Measurements from ENCODE around the gene SORBS1.
A peak's percentile ranks its signal among the peaks of the same experiment; 100 is the strongest.

SORBS1 gene

GRCh38 chr10:95435548-95436279 lies 125.5 kb downstream of the SORBS1 start:
- peak in 1 of 14 donors; percentile 19 for DNase-seq

- DNase-seq, result no peak
Observed at GRCh38 chr10:95434583-95434982, 126.6 kb downstream of the SORBS1 start.

GRCh38 chr10:95431900-95432342 lies 129.2 kb downstream of the SORBS1 start:
- DNase-seq, result peak in 1 of 14 donors; percentile 23

- DNase-seq, result peak in 3 of 14 donors; percentile 40 to 66 (median 40)
Observed at GRCh38 chr10:95430231-95430951, 130.8 kb downstream of the SORBS1 start.

GRCh38 chr10:95429639-95430038 lies 131.5 kb downstream of the SORBS1 start:
- DNase-seq, result no peak

- peak in 4 of 14 donors; percentile 15 to 85 (median 21) for DNase-seq
Observed at GRCh38 chr10:95428701-95429100, 132.5 kb downstream of the SORBS1 start.

GRCh38 chr10:95426482-95426881 lies 134.7 kb downstream of the SORBS1 start:
- no peak for DNase-seq

- DNase-seq, result no peak
Observed at GRCh38 chr10:95425592-95426465, 135.3 kb downstream of the SORBS1 start.

- DNase-seq, result peak in 1 of 14 donors; percentile 26
Observed at GRCh38 chr10:95423164-95424005, 137.8 kb downstream of the SORBS1 start.

- DNase-seq, result peak in 4 of 14 donors; percentile 31 to 55 (median 44)
Observed at GRCh38 chr10:95422233-95422632, 138.9 kb downstream of the SORBS1 start.

- no peak for DNase-seq
Observed at GRCh38 chr10:95421782-95422181, 139.4 kb downstream of the SORBS1 start.

GRCh38 chr10:95419399-95419798 lies 141.8 kb downstream of the SORBS1 start:
- DNase-seq, result no peak

GRCh38 chr10:95416973-95417372 lies 144.2 kb downstream of the SORBS1 start:
- DNase-seq, result no peak

- peak in 1 of 14 donors; percentile 17 for DNase-seq
Observed at GRCh38 chr10:95416270-95416669, 144.9 kb downstream of the SORBS1 start.

GRCh38 chr10:95415621-95416031 lies 145.5 kb downstream of the SORBS1 start:
- DNase-seq, result peak in 2 of 14 donors; percentile 45 to 59

GRCh38 chr10:95414844-95415485 lies 146.2 kb downstream of the SORBS1 start:
- peak in 6 of 14 donors; percentile 21 to 70 (median 42) for DNase-seq

- DNase-seq, result peak in 1 of 14 donors; percentile 34
Observed at GRCh38 chr10:95414016-95414830, 146.9 kb downstream of the SORBS1 start.

GRCh38 chr10:95413588-95413987 lies 147.6 kb downstream of the SORBS1 start:
- no peak for DNase-seq

- no peak for DNase-seq
Observed at GRCh38 chr10:95411635-95412034, 149.5 kb downstream of the SORBS1 start.
